ENCODE measurements around the gene ACD. TPM values are rescaled to one million over a fixed set of nuclear protein-coding genes. Genes with fewer than 3 reads are reported as not detected.

Gene ACD
- total RNA-seq, 2 experiments from 2014 or later = 50.8 to 53.7 TPM

DNA sequence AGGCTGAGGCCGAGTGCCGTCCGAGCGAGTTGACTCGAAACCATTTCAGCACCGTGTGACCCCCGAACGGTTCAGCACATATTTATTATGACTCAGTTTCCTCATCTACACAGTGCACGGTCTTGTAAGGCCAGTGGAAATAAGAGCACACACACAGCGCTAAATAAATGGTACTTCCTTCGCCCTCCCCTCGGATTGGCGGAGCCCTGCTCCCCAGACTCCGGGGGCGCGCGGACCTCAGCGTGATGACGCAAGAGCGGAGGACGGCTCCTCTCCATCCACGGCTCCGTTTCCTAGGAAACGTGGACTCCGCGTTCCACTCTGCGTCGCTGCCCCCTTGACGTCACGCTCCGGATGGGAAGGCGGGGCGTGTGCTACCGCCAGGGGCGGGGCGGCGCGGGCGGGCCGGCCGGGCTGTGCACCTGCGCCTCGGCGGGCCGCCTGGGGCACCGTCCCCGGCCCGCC, 536 bp upstream of the ACD start, which contains the start of gene PARD6A:
PARD6A (plus strand) TSS at position 397 of the 465 bp plus-strand sequence. CDS start 79 bp downstream, outside the sequence.
- H3K4me3 Mint-ChIP-seq = peak within 1 kb of the TSS; percentile 90
- TF ChIP-seq, protein P1, sequence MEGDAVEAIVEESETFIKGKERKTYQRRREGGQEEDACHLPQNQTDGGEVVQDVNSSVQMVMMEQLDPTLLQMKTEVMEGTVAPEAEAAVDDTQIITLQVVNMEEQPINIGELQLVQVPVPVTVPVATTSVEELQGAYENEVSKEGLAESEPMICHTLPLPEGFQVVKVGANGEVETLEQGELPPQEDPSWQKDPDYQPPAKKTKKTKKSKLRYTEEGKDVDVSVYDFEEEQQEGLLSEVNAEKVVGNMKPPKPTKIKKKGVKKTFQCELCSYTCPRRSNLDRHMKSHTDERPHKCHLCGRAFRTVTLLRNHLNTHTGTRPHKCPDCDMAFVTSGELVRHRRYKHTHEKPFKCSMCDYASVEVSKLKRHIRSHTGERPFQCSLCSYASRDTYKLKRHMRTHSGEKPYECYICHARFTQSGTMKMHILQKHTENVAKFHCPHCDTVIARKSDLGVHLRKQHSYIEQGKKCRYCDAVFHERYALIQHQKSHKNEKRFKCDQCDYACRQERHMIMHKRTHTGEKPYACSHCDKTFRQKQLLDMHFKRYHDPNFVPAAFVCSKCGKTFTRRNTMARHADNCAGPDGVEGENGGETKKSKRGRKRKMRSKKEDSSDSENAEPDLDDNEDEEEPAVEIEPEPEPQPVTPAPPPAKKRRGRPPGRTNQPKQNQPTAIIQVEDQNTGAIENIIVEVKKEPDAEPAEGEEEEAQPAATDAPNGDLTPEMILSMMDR (IDR thresholded peaks at IDR 0.05) = no peak
- intact Hi-C loops (cut with micrococcal nuclease) = loop anchor here (10.0 kb wide), 1 partner anchor 274 kb away; the partner anchor contains the start of genes CTRL and PSMB10
- H3K9me3 Mint-ChIP-seq = no peaks in the 10 kb centered on the region
- H3K27ac Mint-ChIP-seq = peak within 1 kb of the TSS; percentile 92
- POLR2A ChIA-PET = interaction anchor here (1.2 to 5.2 kb wide), 5 partner anchors 12 to 179 kb away, joined by 3 to 100 read pairs (median 6); partner anchors contain the start of genes ATP6V0D1, CARMIL2 and CTCF
- no peaks in the 10 kb centered on the region for H3K27me3 Mint-ChIP-seq
- H3K4me1 Mint-ChIP-seq (ENCODE audit: low read depth) = peaks cover 18% of the 10 kb centered on the region
- DNase-seq (peak; percentile 98), ATAC-seq (peak; percentile 82)
- H3K36me3 Mint-ChIP-seq (ENCODE audit: low read depth) = peaks cover 9% of the 10 kb centered on the region
- CTCF ChIA-PET = interaction anchor here (0.6 to 14.7 kb wide), 8 partner anchors 12 to 180 kb away, joined by 3 to 154 read pairs (median 8); partner anchors contain the start of genes ATP6V0D1, CARMIL2 and CTCF

DNA sequence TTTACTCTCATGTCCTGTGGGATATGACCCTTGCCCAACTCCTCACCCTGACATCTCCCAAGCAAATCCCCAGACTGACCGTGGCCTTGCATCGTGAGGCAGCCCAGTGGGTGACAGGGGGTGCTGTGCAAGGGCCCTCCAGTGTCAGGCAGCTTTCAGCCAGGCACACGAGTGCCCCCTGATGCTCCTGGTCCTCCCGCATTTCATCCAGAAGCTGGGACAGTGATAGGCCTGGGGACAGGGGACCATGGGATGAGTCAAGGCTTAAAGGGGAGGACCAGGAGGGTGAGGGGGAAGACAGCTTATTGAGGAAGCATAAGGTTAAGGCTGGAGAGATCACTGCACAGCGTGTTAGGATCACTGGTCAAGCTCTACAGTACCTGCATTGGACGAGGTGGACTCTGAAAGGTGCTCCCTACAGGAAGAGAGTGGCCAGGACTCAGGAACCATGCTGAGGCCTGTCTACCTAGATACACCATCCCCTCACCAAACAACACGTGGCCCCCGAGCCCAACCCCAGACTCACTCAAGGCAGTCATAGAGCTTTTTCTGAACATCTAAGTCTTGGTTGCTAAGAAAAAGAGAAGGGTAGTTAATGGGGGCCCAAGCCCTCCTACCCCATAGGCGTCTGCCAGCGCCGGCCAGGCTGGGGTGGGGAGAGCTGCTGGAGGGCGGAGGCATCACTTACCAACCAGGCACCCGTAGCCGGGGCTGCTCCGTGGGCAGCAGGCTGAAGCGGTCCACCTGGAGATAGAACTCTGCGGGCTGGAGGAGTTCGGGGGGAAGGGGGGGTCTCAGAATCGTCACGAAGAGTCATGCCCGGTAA, 998 bp downstream of the ACD start:
- ChIA-PET CTCF (interaction anchor here (0.7 to 14.7 kb wide), 9 partner anchors 9 to 178 kb away, joined by 3 to 154 read pairs (median 6); partner anchors contain the start of genes ATP6V0D1 and CARMIL2), POLR2A (interaction anchor here (1.0 to 5.2 kb wide), 7 partner anchors 11 to 277 kb away, joined by 3 to 100 read pairs (median 6); partner anchors contain the start of genes ATP6V0D1, CARMIL2 and CTCF)
- peak overlapping the region; percentile 90 for H3K4me3 Mint-ChIP-seq
- no peak for DNase-seq
- no peak for ATAC-seq
- peak overlapping the region; percentile 92 for H3K27ac Mint-ChIP-seq
- H3K9me3 Mint-ChIP-seq = no peaks in the 10 kb centered on the region
- H3K27me3 Mint-ChIP-seq = no peaks in the 10 kb centered on the region
- TF ChIP-seq, protein P1 (IDR thresholded peaks at IDR 0.05) = no peak
- peaks cover 16% of the 10 kb centered on the region for H3K36me3 Mint-ChIP-seq (ENCODE audit: low read depth)
- peaks cover 15% of the 10 kb centered on the region for H3K4me1 Mint-ChIP-seq (ENCODE audit: low read depth)
- intact Hi-C loops (cut with micrococcal nuclease) = no loop called here

DNA sequence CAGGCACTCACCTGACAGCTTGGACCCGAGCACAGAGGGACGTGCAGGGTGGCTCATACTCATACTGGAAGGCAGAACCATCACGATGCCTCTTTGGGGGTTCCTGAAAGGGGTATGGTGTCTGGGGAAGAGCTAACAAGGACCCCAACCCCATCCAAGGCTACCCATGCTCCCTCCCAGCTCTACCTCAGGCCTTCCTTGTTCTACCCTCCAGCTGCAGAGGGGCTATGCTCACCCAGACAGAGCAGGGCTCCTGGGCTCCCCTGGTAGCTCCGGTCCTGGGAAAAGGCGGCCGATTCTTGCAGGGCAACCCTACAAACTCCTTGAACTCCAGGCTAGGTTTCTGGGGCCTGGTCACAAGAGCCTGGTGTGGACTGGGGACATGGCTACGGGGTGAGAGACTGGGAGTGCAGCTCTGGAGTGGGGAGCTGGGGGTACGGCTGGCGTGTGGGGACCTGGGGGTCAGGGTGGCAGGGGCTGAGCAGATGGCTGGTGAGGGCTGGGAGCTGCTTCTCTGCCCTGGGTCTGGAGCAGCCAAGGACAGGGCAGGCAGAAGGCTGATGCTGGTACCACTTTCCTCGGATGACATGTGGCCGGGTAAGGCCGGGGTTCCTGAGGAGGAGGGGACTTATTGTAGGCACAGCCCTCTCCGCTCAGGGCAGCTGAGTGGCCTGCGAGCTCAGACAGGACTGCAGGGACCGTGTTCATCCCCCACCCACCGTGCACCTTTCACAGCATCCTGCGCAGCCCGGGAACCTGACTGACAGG, 2.1 kb downstream of the ACD start:
- Mint-ChIP-seq H3K27ac (no peak overlapping the region), H3K27me3 (no peaks in the 10 kb centered on the region), H3K4me3 (no peak overlapping the region), H3K9me3 (no peaks in the 10 kb centered on the region), H3K36me3 (ENCODE audit: low read depth) (peaks cover 15% of the 10 kb centered on the region), H3K4me1 (ENCODE audit: low read depth) (peaks cover 15% of the 10 kb centered on the region)
- CTCF ChIA-PET = interaction anchor here (1.0 to 14.7 kb wide), 8 partner anchors 13 to 177 kb away, joined by 3 to 154 read pairs (median 6); partner anchors contain the start of genes ATP6V0D1, CARMIL2 and CTCF
- no peak for ATAC-seq
- DNase-seq = no peak
- intact Hi-C loops (cut with micrococcal nuclease) = no loop called here
- POLR2A ChIA-PET = interaction anchor here (1.0 to 5.2 kb wide), 6 partner anchors 10 to 278 kb away, joined by 3 to 100 read pairs (median 6); partner anchors contain the start of genes CARMIL2 and CTCF
- TF ChIP-seq, protein P1 (IDR thresholded peaks at IDR 0.05) = no peak

GRCh38 chr16:67657017-67657608, 2.9 kb downstream of the ACD start:
- Mint-ChIP-seq H3K36me3 (ENCODE audit: low read depth) (peaks cover 17% of the 10 kb centered on the region), H3K4me3 (no peak overlapping the region), H3K27ac (no peak overlapping the region), H3K27me3 (no peaks in the 10 kb centered on the region), H3K4me1 (ENCODE audit: low read depth) (peaks cover 16% of the 10 kb centered on the region), H3K9me3 (no peaks in the 10 kb centered on the region)
- DNase-seq (no peak), ATAC-seq (no peak)
- ChIA-PET POLR2A (interaction anchor here (1.1 to 5.2 kb wide), 9 partner anchors 9 to 120 kb away, joined by 3 to 100 read pairs (median 4); partner anchors contain the start of gene CARMIL2), CTCF (interaction anchor here (1.0 to 14.7 kb wide), 6 partner anchors 12 to 176 kb away, joined by 3 to 154 read pairs (median 6); partner anchors contain the start of genes ATP6V0D1, CARMIL2 and CTCF)
- TF ChIP-seq, protein P1 (IDR thresholded peaks at IDR 0.05) = no peak
- intact Hi-C loops (cut with micrococcal nuclease) = no loop called here

All from activated CD8-positive, alpha-beta T cell treated with anti-CD3 and anti-CD28 coated beads for 36 hours (primary cell).